DND-41 (cell line): ENCODE results near the gene ALG12.

Experiments
- ATAC-seq: fragments of 200-7000 bp; cut with Tn5 transposase; 3 replicates; pipeline ENCODE4 v1.9.1; 2021; ENCODE audit warnings: low read depth; ENCODE audit not compliant: insufficient read depth
- DNase-seq: peaks from one replicate; pipeline ENCODE4 v3.0.0-alpha.2; 2020
- H2AFZ ChIP-seq: 2 replicates; pipeline ENCODE4 v1.6.0; 2012; ENCODE audit warnings: low read depth, low read length
- H3K27ac ChIP-seq: 2 replicates; pipeline ENCODE4 v1.5.1; 2012; ENCODE audit warnings: low read length, inconsistent platforms
- H3K27me3 ChIP-seq: fragments of 200-600 bp; sonication (generic); 2 replicates; pipeline ENCODE4 v1.6.0; 2012; ENCODE audit warnings: low read length, mild to moderate bottlenecking, inconsistent platforms; ENCODE audit not compliant: insufficient read depth, poor library complexity
- H3K36me3 ChIP-seq: 2 replicates; pipeline ENCODE4 v1.5.1; 2012; ENCODE audit warnings: low read length, inconsistent platforms; ENCODE audit not compliant: insufficient read depth
- H3K4me1 ChIP-seq: 2 replicates; pipeline ENCODE4 v1.5.1; 2012; ENCODE audit warnings: mild to moderate bottlenecking, low read length; ENCODE audit not compliant: insufficient read depth
- H3K4me2 ChIP-seq: 2 replicates; pipeline ENCODE4 v1.6.0; 2012; ENCODE audit warnings: mild to moderate bottlenecking, moderate library complexity, low read length, inconsistent platforms; ENCODE audit not compliant: insufficient read depth
- H3K4me3 ChIP-seq, 2 experiments: fragments of 200-600 bp in 1 of 2; shearing (Covaris generic) in 1 of 2; 2 replicates each; pipeline ENCODE4 v1.5.1; 2012 to 2016; ENCODE audit warnings: inconsistent platforms in 2 of 2, low read length in 2 of 2, mild to moderate bottlenecking in 2 of 2, low read depth in 1 of 2, moderate library complexity in 1 of 2
- H3K79me2 ChIP-seq: 2 replicates; pipeline ENCODE4 v1.6.0; 2012; ENCODE audit warnings: low read length, inconsistent platforms; ENCODE audit not compliant: insufficient read depth
- H3K9ac ChIP-seq: 2 replicates; pipeline ENCODE4 v1.6.0; 2012; ENCODE audit warnings: low read depth, mild to moderate bottlenecking, inconsistent platforms, low read length, moderate library complexity
- H3K9me3 ChIP-seq: 2 replicates; pipeline ENCODE4 v1.5.1; 2012; ENCODE audit warnings: low read length, moderate library complexity, mild to moderate bottlenecking, inconsistent platforms; ENCODE audit not compliant: insufficient read depth, severe bottlenecking
- H4K20me1 ChIP-seq: 2 replicates; pipeline ENCODE4 v1.6.0; 2012; ENCODE audit warnings: low read length; ENCODE audit not compliant: insufficient read depth
- CTCF ChIP-seq: IDR thresholded peaks from 2 replicates; pipeline ENCODE4 v1.5.1; 2012; ENCODE audit warnings: borderline replicate concordance, low read length, moderate library complexity, mild to moderate bottlenecking; ENCODE audit not compliant: poor library complexity, severe bottlenecking; ENCODE audit errors: extremely low read depth
- EZH2 ChIP-seq: IDR thresholded peaks from 3 replicates; pipeline ENCODE4 v1.6.1; 2012; ENCODE audit warnings: borderline replicate concordance, low read depth, mild to moderate bottlenecking, moderate library complexity, low read length, inconsistent platforms; ENCODE audit not compliant: severe bottlenecking

ALG12 gene

GRCh38 chr22:49866134-49866533 lies 52.1 kb downstream of the ALG12 start:
- ATAC-seq (no peak), DNase-seq (no peak)
- H3K4me3 ChIP-seq, result no peak overlapping the region
- TF ChIP-seq CTCF (no peak), EZH2 (no peak)
- H3K9ac ChIP-seq, result no peak overlapping the region
- peaks cover 57% of the 10 kb centered on the region for H4K20me1 ChIP-seq
- no peaks in the 10 kb centered on the region for H3K27me3 ChIP-seq
- no peak overlapping the region for H3K4me2 ChIP-seq
- H3K9me3 ChIP-seq, result peaks cover 8% of the 10 kb centered on the region
- peaks cover 99% of the 10 kb centered on the region for H3K79me2 ChIP-seq
- H2AFZ ChIP-seq, result no peak overlapping the region
- peaks cover 10% of the 10 kb centered on the region; the same call in 1 of the 2 replicates for H3K36me3 ChIP-seq
- H3K27ac ChIP-seq, result no peak overlapping the region
- H3K4me1 ChIP-seq, result peaks cover 34% of the 10 kb centered on the region

GRCh38 chr22:49865156-49865555 lies 53.1 kb downstream of the ALG12 start:
- H3K4me1 ChIP-seq, result peaks cover 28% of the 10 kb centered on the region
- H3K79me2 ChIP-seq, result peaks cover 99% of the 10 kb centered on the region
- peaks cover 8% of the 10 kb centered on the region for H3K9me3 ChIP-seq
- H3K27me3 ChIP-seq, result no peaks in the 10 kb centered on the region
- DNase-seq (no peak), ATAC-seq (no peak)
- no peak overlapping the region for H3K27ac ChIP-seq
- H3K4me2 ChIP-seq, result no peak overlapping the region
- no peak for TF ChIP-seq EZH2
- no peak for TF ChIP-seq CTCF
- no peak overlapping the region for H2AFZ ChIP-seq
- no peak overlapping the region for H3K4me3 ChIP-seq
- H3K36me3 ChIP-seq, result peaks cover 10% of the 10 kb centered on the region; the same call in 1 of the 2 replicates
- no peak overlapping the region for H3K9ac ChIP-seq
- peaks cover 56% of the 10 kb centered on the region for H4K20me1 ChIP-seq

GRCh38 chr22:49863931-49864330 lies 54.3 kb downstream of the ALG12 start:
- ATAC-seq, result peak; percentile 76
- Histone ChIP-seq H3K4me2 (no peak overlapping the region), H3K79me2 (peaks cover 98% of the 10 kb centered on the region), H3K4me1 (peaks cover 22% of the 10 kb centered on the region), H2AFZ (no peak overlapping the region), H3K9ac (no peak overlapping the region), H3K36me3 (peaks cover 7% of the 10 kb centered on the region; the same call in 1 of the 2 replicates), H4K20me1 (peaks cover 56% of the 10 kb centered on the region), H3K9me3 (peaks cover 8% of the 10 kb centered on the region), H3K27ac (0 out of 2 replicates have a peak overlapping the region, but pooled peaks have one; percentile 8), H3K27me3 (no peaks in the 10 kb centered on the region), H3K4me3 (no peak overlapping the region)
- no peak for TF ChIP-seq EZH2
- no peak for TF ChIP-seq CTCF
- peak; percentile 44 for DNase-seq

GRCh38 chr22:49862496-49862776 lies 55.8 kb downstream of the ALG12 start:
- no peak overlapping the region for H3K4me2 ChIP-seq
- DNase-seq (no peak), ATAC-seq (no peak)
- peaks cover 98% of the 10 kb centered on the region for H3K79me2 ChIP-seq
- H3K27ac ChIP-seq, result no peak overlapping the region
- peaks cover 8% of the 10 kb centered on the region for H3K9me3 ChIP-seq
- H3K4me3 ChIP-seq, result no peak overlapping the region
- H3K36me3 ChIP-seq, result peaks cover 10% of the 10 kb centered on the region; the same call in 1 of the 2 replicates
- H4K20me1 ChIP-seq, result peaks cover 61% of the 10 kb centered on the region
- no peak overlapping the region for H3K9ac ChIP-seq
- no peaks in the 10 kb centered on the region for H3K27me3 ChIP-seq
- no peak overlapping the region for H2AFZ ChIP-seq
- peaks cover 17% of the 10 kb centered on the region for H3K4me1 ChIP-seq
- no peak for TF ChIP-seq EZH2
- TF ChIP-seq CTCF, result no peak
